ENCODE data around the gene TMOD1.
A peak's percentile ranks its signal among the peaks of the same experiment; 100 is the strongest.

Gene TMOD1

DNA sequence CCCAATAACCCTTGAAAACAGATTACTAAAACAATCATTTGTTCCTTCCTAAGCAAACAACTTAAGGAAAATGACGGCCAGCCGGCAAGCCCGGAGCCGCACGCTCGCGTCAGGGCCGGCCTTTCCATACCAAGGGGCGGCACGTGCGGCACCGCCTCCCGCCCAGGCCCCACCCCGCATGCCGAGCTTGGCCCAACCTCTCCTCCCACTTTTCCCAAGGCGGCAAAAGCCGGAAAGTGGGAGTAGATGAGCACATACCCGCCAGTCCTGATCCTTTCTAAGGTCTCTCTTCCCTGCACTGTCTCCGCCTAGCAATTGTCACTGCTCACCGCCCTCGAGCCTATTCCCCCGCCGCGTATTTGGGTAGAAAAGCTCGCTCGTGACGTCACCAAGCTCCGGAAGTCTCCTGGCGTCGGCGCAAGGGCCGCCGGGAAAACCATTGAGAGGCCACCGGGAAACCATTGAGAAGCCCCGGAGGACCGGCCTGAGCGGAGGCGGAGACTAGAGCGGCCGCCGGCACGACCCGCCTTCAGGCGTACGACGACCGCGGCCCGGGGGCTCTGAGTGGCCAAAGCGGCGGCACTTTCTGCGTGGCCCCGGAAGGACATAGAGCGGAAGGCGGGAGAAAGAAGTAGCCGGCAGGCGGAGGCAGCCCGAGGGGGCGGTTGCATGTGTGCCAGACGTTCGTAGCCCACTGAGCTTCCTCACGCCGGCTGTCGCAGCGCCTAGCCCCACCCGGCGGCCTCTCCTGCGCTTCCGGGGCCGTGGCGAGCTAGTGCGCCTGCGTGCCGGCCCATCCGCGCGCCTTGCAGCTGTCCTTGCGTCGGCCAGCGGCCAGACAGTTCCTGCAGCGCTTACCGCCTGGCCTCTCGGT, 131.8 kb downstream of the TMOD1 start, which contains the start of the genes NCBP1 and TSTD2:
TSS of gene NCBP1 (plus strand) at position 837 of the 874 bp plus-strand sequence. CDS start 61 bp downstream, outside the sequence.
TSS of gene TSTD2 (minus strand) at position 384 of the 874 bp plus-strand sequence. CDS start 5,806 bp downstream, outside the sequence.
- DNase-seq (ENCODE audit: low read depth, low spot score), result peak; percentile 97

DNA sequence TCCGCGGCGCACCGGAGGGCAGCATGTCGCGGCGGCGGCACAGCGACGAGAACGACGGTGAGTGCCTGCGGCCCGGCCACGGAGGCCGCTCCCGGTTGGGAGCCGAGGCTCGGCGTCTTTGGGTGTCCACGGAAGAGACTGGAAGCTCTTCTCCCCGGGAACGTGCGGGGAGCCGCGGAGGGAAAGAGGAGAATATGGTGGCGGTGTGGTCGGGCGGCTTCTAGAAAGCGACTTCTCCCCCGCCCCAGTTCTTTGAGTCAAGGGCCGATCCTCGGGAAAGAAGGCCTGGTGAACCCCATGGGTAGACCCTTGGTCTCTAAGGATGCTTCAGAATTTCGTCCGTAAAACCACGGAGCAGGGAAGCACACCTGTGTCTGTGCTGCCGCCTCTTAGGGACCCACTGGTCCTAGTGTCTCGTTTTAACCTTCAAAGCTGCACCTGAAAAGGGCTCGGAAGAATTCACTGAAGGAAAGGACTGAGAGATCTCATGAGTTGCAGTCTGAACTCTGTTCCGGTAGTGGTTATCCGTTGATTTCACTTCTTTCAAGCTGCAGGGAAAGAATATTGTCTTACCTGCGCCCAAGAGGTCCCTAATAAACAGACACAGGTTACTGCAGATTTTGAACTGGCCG, 132.5 kb downstream of the TMOD1 start:
- DNase-seq (ENCODE audit: low read depth, low spot score), result no peak

DNA sequence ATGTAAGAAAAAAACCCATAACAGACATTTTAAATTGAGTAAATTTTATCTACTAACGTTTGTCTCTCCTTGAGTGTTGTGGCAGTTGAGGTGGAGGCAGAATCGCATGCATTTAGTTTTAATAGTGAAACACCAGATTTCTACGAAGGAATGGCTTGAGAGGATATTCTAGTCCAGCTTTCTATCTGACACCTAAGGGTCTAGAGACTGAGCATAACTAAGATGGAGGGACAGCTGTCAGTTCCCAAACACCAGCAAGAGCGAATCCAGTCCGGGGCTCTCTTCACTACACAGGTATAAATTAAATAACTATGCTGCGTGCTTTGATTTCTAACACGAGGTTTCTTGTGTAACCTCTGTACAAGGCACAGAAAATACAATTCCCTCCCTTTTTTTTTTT, 133.6 kb downstream of the TMOD1 start:
- no peak for DNase-seq (ENCODE audit: low read depth, low spot score)

DNA sequence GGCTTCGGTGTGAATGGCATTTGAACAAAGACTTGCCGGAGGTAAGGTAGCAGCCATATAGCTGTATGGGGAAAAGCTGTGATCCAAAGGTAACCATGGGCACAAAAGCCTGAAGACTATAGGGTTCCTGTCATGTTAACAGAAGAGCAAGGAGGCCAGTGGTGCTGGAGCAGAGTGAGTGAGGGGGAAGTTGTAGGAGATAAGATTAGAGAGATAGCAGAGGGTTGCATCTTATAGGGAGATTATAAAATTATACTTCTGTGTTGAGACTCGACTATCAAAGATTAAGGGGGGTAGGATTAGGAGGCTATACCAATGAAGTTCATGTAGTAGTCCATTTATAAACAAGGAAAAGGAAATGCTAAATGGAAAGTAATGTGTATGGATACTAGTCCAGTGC, 135.4 kb downstream of the TMOD1 start:
- DNase-seq (ENCODE audit: low read depth, low spot score), result no peak

DNA sequence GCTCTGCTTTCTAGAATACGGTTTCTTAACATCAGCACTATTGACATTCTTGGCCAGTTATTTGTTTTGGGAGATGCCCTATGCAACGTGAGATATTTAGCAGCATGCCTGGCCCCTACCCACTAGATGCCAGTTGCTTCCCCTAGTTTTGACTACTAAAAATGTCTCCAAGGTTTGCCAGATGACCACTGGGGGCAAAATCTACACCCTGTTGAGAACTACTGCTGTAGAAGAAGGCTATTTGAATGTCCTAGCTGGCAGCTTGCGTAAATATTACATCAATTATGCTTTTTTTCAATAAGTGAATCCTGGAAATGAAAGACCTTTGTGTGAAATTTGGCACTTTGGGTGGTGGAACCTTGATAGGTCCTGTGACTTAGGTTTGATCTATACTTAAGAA, 137.2 kb downstream of the TMOD1 start:
- DNase-seq (ENCODE audit: low read depth, low spot score), result no peak

GRCh38 chr9:97640325-97640724, 138.9 kb downstream of the TMOD1 start:
- DNase-seq (ENCODE audit: low read depth, low spot score), result no peak

DNA sequence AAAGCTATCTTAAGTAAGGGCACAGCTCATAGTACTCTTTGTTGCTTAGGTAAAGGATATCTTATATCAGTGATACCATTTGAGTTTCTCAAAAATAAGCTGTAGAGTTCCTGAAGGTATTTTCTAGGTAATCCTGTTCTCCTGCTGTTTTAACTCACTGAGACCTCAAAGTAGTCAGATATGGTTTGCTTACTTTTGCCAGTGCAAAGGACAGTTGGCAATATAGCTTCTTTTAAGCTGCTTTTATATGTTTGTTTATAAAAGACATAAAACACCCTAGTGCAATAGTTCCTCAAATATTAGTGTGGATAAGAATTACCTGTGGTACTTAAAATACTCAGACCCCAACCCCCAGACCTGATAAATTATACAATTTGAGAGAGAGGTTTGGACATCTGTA, 144.3 kb downstream of the TMOD1 start:
- DNase-seq (ENCODE audit: low read depth, low spot score), result no peak

GRCh38 chr9:97647996-97648395, 146.5 kb downstream of the TMOD1 start:
- no peak for DNase-seq (ENCODE audit: low read depth, low spot score)
